ENCODE measurements around the gene FN3K. TPM values are rescaled to one million over a fixed set of nuclear protein-coding genes. Genes with fewer than 3 reads are reported as not detected.

FN3K gene
- total and polyA plus RNA-seq, 2 of the 8 experiments (the other 6 are each of a cell fraction or from before 2014, with no cell fraction given): 0.88 to 14.2 TPM

GRCh38 chr17:82734987-82735866, at the start of gene FN3K (continued):
- TF ChIP-seq TBP (IDR thresholded peaks at IDR 0.05; ENCODE audit: low read depth, low read length) (peak; percentile 36; the same call in 1 of the 2 replicates), SAP30 (IDR thresholded peaks at IDR 0.05; ENCODE audit: insufficient read depth, insufficient replicate concordance, low read length) (no peak), YY1 (IDR thresholded peaks at IDR 0.05; ENCODE audit: low read depth, low read length) (no peak), KDM5A (IDR thresholded peaks at IDR 0.05; ENCODE audit: low read length) (no peak), RFX5 (IDR thresholded peaks at IDR 0.05; ENCODE audit: borderline replicate concordance, low read depth, low read length) (no peak), TAF1 (IDR thresholded peaks at IDR 0.05; ENCODE audit: low read depth, low read length) (0 out of 2 replicates have a peak, but pooled peaks have one; percentile 41), PHF8 (conservative IDR thresholded peaks at IDR 0.05; ENCODE audit: low read depth, low read length) (peak; percentile 88), CHD7 (IDR thresholded peaks at IDR 0.05; ENCODE audit: insufficient replicate concordance, low read length) (no peak), JUND (IDR thresholded peaks at IDR 0.05; ENCODE audit: low read length) (no peak), NRF1 (IDR thresholded peaks at IDR 0.05; ENCODE audit: low read depth, low read length) (0 out of 2 replicates have a peak, but pooled peaks have one; percentile 9)

All from H1 (cell line).